Transverse colon (tissue), 4 donors: ENCODE measurements around the gene ANKDD1B. TPM values are rescaled to one million over a fixed set of nuclear protein-coding genes. Genes with fewer than 3 reads are reported as not detected.
A peak's percentile ranks its signal among the peaks of the same experiment; 100 is the strongest.

Source experiments
- DNase-seq: peaks from one replicate; pipeline ENCODE4 v3.0.0-alpha.2; 2019
- H3K27ac ChIP-seq, 4 donors: fragments of 200-600 bp; sonication (generic); 2 replicates each; pipeline ENCODE4 v1.5.1; 2016 to 2018; ENCODE audit warnings: inconsistent platforms in 4 of 4
- H3K27me3 ChIP-seq: fragments of 200-600 bp; sonication (generic); 2 replicates; pipeline ENCODE4 v1.5.1; 2017; ENCODE audit warnings: inconsistent platforms
- H3K36me3 ChIP-seq, 4 donors: fragments of 200-600 bp; sonication (generic); 2 replicates each; pipeline ENCODE4 v1.5.1; 2017 to 2019; ENCODE audit warnings: inconsistent platforms in 4 of 4
- H3K4me1 ChIP-seq, 4 donors: fragments of 200-600 bp; sonication (generic); 2 replicates each; pipeline ENCODE4 v1.5.1; 2017 to 2020; ENCODE audit warnings: inconsistent platforms in 4 of 4
- H3K4me3 ChIP-seq, 4 donors: fragments of 200-600 bp; sonication (generic); 1 replicate in 1 of 4; 2 replicates in 3 of 4; pipeline versions ENCODE4 v1.5.1 to v1.6.1; 2017 to 2019; ENCODE audit warnings: inconsistent platforms in 4 of 4
- H3K9me3 ChIP-seq, 2 donors: fragments of 200-600 bp; sonication (generic); 2 replicates each; pipeline ENCODE4 v1.5.1; 2017 to 2019; ENCODE audit warnings: inconsistent platforms in 2 of 2
- CTCF ChIP-seq, 5 experiments: fragments of 200-600 bp in 3 of 5; fragments of 450-650 bp in 2 of 5; sonication (generic) in 3 of 5; IDR thresholded peaks; 1 replicate in 2 of 5; 2 replicates in 3 of 5; pipeline ENCODE4 v1.5.1; 2016 to 2017; ENCODE audit warnings: antibody characterized with exemption in 5 of 5, inconsistent platforms in 3 of 5, mild to moderate bottlenecking in 2 of 5, moderate library complexity in 1 of 5
- EP300 ChIP-seq: sonication (generic); formaldehyde crosslinking; IDR thresholded peaks from one replicate; pipeline ENCODE4 v1.6.1; 2017; ENCODE audit warnings: antibody characterized with exemption, low read depth
- POLR2A ChIP-seq: fragments of 450-650 bp; IDR thresholded peaks from one replicate; pipeline ENCODE4 v1.6.1; 2016; ENCODE audit warnings: antibody characterized with exemption, mild to moderate bottlenecking, moderate library complexity
- POLR2AphosphoS5 ChIP-seq, 3 donors: sonication (generic); formaldehyde crosslinking; IDR thresholded peaks; one replicate each; pipeline ENCODE4 v1.6.1; 2016; ENCODE audit warnings: antibody characterized with exemption in 3 of 3
- WGBS, 2 donors: methylation state at CpG; one replicate each; pipeline ENCODE4 v1.1.5; 2018; ENCODE audit warnings: low coverage in 1 of 2; 5-methylcytosine and 5-hydroxymethylcytosine counted together
- in situ Hi-C, 4 donors: fragments of 200-750 bp; cut with MboI; loops; one replicate each; pipeline versions ENCODE4 v1.15.0 to v1.15.1; 2017; ENCODE audit warnings: low sequenced_read_pairs in 3 of 4, low pct_ligation_motif_present in 1 of 4, low pct_unique_long_range_greater_than_20kb in 1 of 4
- intact Hi-C: fragments of 100-400 bp; cut with DNase I; formaldehyde crosslinking; loops from one replicate; pipeline ENCODE4 v1.15.1; 2023; ENCODE audit warnings: low total_unique reads
- total RNA-seq, 4 donors: library from RNA; depleted of rRNA; stranded (reverse); fragments of >200 nt; gene quantifications; one replicate each; pipeline ENCODE4 v1.1.0, GENCODE V29; 2016

Gene ANKDD1B
- total RNA-seq, 4 donors from 2014 or later = 3.6 to 20.6 (median 13.9) TPM

- Histone ChIP-seq H3K36me3 (no peaks in the 10 kb centered on the region), H3K27ac (no peak overlapping the region), H3K27me3 (no peaks in the 10 kb centered on the region), H3K9me3 (no peaks in the 10 kb centered on the region), H3K4me3 (no peak overlapping the region), H3K4me1 (peaks cover 0 to 15% (median 6%) of the 10 kb centered on the region in 4 donors)
- intact Hi-C loops = no loop called here
- DNase-seq = no peak
- in situ Hi-C loops = loop anchor here in 1 of 4 donors (25.0 kb wide), 1 partner anchor 430 kb away; the partner anchor contains the start of gene ANKRD31
- TF ChIP-seq EP300 = no peak
- no peak for TF ChIP-seq POLR2AphosphoS5 (IDR thresholded peaks at IDR 0.05)
- no peak for TF ChIP-seq POLR2A
- no peak for TF ChIP-seq CTCF (IDR thresholded peaks at IDR 0.05)
- WGBS, 2 donors = 67 to 80% methylated on average over 1 to 2 of the region's 2 CpGs
Observed at GRCh38 chr5:75667586-75667985, 56.3 kb downstream of the ANKDD1B start.

- H3K27me3 ChIP-seq = no peaks in the 10 kb centered on the region
- no peak overlapping the region for H3K4me3 ChIP-seq
- no peak for DNase-seq
- peaks cover 0 to 15% (median 6%) of the 10 kb centered on the region in 4 donors for H3K4me1 ChIP-seq
- intact Hi-C loops = no loop called here
- 76% methylated on average over 2 of the region's 2 CpGs; no CpG with 5 or more reads in 1 of the 2 donors for WGBS, 2 donors
- H3K9me3 ChIP-seq = no peaks in the 10 kb centered on the region
- TF ChIP-seq CTCF (IDR thresholded peaks at IDR 0.05) (no peak), POLR2A (no peak), POLR2AphosphoS5 (IDR thresholded peaks at IDR 0.05) (no peak), EP300 (no peak)
- peak overlapping the region; percentile 29 to 68 (median 60) for H3K27ac ChIP-seq
- in situ Hi-C loops = loop anchor here in 1 of 4 donors (25.0 kb wide), 1 partner anchor 431 kb away; the partner anchor contains the start of gene ANKRD31
- no peaks in the 10 kb centered on the region for H3K36me3 ChIP-seq
Observed at GRCh38 chr5:75668445-75668844, 57.2 kb downstream of the ANKDD1B start.

DNA sequence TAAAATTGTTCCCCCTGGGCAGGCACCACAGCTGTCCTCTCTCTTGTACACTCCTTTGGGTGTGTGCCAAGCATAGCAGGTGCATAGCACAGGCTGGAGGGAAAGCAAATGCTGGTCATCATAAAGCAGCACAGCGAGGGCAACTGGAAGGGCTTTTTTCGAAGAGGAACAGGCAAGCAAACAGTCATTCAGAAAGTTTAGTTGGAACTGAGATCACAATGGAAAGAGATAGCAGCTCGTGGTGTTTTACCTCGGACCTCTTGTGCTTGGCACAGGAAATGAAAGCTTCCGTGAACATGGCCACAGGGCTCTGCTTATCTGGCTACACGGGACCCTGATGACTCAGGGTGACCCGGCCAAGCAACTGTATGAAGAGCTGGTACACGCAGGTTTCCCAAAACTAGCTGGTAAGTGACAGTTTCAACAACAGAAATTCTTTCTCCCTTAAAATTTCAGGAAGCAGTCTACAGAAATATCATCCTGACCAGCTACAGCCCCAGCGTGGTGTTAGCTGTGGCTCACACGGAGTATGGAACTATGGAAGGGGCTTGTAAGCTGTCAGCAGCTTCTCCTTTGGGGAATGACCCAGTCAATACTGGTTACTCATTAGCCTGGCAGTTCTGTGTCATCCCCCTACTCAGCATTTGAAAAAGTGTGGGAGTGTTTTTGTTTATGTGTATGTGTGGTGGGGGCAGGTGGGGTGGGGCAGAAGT is 57.9 kb downstream of the ANKDD1B start:
- 20 to 28% methylated on average over 1 to 10 of the region's 10 CpGs for WGBS, 2 donors
- intact Hi-C loops = no loop called here

More for the DNA sequence above, 57.9 kb downstream of the ANKDD1B start:
- Histone ChIP-seq H3K9me3 (no peaks in the 10 kb centered on the region), H3K4me1 (peaks cover 0 to 15% (median 6%) of the 10 kb centered on the region in 4 donors), H3K4me3 (peak overlapping the region in 2 of 4 donors; percentile 18 to 34), H3K27me3 (no peaks in the 10 kb centered on the region), H3K36me3 (no peaks in the 10 kb centered on the region), H3K27ac (peak overlapping the region; percentile 29 to 68 (median 60))
- peak; percentile 65 for DNase-seq
- in situ Hi-C loops = loop anchor here in 1 of 4 donors (25.0 kb wide), 1 partner anchor 432 kb away; the partner anchor contains the start of gene ANKRD31
- TF ChIP-seq EP300 (no peak), POLR2AphosphoS5 (IDR thresholded peaks at IDR 0.05) (no peak), CTCF (IDR thresholded peaks at IDR 0.05) (no peak), POLR2A (no peak)
